Natural killer cell treated with Interleukin-12 subunit alpha and Interleukin-12 subunit beta and Interleukin-15 and Interleukin-18, amount 100 ng/mL, for 72 hours (primary cell): ENCODE measurements around the gene EIF3F. TPM values are rescaled to one million over a fixed set of nuclear protein-coding genes. Genes with fewer than 3 reads are reported as not detected.

Source experiments
- ATAC-seq, 2 donors: fragments of 150-1000 bp; cut with Tn5 transposase in 1 of 2; sonication (Bioruptor Pico), chemical (Tn5 transposase) in 1 of 2; 2 replicates each; pipeline ENCODE4 v1.10.0; 2021
- DNase-seq: peaks from one replicate; pipeline ENCODE4 v3.0.0; 2022; ENCODE audit warnings: low spot score
- H3K27ac Mint-ChIP-seq, 2 donors: 1 replicate in 1 of 2; 2 replicates in 1 of 2; pipeline ENCODE4 v1.8.0; 2022; ENCODE audit warnings: mixed read lengths in 2 of 2, mild to moderate bottlenecking in 1 of 2, moderate library complexity in 1 of 2
- H3K27me3 Mint-ChIP-seq, 2 donors: 1 replicate in 1 of 2; 2 replicates in 1 of 2; pipeline ENCODE4 v1.8.0; 2022; ENCODE audit warnings: mixed read lengths in 2 of 2
- H3K36me3 Mint-ChIP-seq: one replicate; pipeline ENCODE4 v1.8.0; 2022; ENCODE audit warnings: mixed read lengths
- H3K4me1 Mint-ChIP-seq, 2 donors: 1 replicate in 1 of 2; 2 replicates in 1 of 2; pipeline ENCODE4 v1.8.0; 2022; ENCODE audit warnings: low read depth in 2 of 2, mixed read lengths in 2 of 2, mild to moderate bottlenecking in 1 of 2
- H3K4me3 Mint-ChIP-seq: one replicate; pipeline ENCODE4 v1.8.0; 2022; ENCODE audit warnings: mixed read lengths
- H3K9me3 Mint-ChIP-seq: 2 replicates; pipeline ENCODE4 v1.8.0; 2022; ENCODE audit warnings: mixed read lengths
- total RNA-seq, 2 donors: library from RNA; stranded (reverse); gene quantifications; one replicate each; pipeline ENCODE4 v1.2.3, GENCODE V29; 2022

EIF3F gene
- total RNA-seq, 2 donors from 2014 or later = 186 to 208 TPM

DNA sequence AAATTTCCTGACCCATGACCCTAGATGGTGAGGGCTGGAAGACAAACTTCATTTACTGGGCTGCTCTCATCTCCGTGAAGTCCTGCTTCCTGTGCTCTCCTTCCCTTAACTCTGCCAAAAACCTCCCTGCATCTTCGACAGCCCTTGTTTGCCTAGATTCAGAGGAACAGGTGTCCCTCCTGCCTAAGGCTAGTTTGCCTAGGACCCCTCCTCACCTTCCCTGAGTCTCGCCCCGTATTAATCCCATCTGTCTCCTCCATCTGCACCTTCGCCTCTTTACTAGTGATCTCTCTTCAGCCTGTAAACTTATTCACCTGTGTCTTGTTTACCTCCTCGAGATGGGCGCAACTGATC is 33.1 kb downstream of the EIF3F start:
- peaks cover 37 to 44% of the 10 kb centered on the region in 2 donors for H3K27me3 Mint-ChIP-seq
- H3K9me3 Mint-ChIP-seq = no peaks in the 10 kb centered on the region
- DNase-seq (no peak), ATAC-seq (no peak)
- peak overlapping the region; percentile 78 for H3K4me3 Mint-ChIP-seq
- H3K36me3 Mint-ChIP-seq = peaks cover 6% of the 10 kb centered on the region
- no peak overlapping the region for H3K27ac Mint-ChIP-seq
- peaks cover 13% of the 10 kb centered on the region in 2 donors for H3K4me1 Mint-ChIP-seq

DNA sequence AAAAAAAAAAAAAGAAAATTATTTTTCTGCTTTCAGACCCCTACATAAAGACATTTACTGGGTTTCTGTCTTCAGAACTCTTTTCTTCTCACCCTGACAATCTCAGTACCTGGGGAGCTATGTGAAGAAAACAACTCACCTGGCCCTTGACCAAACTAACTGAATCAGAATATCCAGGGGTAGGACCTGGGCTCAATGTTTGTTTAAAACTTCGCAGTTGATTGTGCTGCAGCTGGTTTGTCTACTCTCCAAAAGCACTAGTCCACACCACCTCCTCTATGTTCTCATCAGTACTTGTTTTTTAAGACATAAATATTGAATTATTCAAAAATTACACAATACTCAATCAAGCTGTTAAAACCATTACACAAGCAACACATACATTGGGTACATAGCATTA is 34.8 kb downstream of the EIF3F start:
- DNase-seq = no peak
- H3K9me3 Mint-ChIP-seq = no peaks in the 10 kb centered on the region

DNA sequence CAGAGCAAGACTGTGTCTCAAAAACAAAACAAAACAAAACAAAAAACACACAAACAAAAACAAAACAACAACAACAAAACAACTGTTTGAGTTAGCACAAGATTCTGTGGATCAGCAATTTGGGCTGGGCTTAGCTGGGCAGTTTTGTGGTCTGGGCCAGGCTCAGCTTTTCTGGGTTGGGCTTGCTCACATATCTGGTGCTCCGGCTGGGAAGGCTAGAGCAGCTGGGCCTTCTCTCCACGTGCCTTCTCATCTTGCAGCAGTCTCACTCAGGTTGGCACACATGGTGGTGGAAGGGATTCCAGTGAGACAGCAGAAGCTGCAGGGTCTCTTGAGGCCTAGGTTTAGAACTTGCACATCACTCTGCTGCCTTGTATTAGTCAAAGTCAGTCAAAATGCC is 35.7 kb downstream of the EIF3F start:
- Mint-ChIP-seq H3K36me3 (peaks cover 6% of the 10 kb centered on the region), H3K27me3 (peaks cover 18 to 28% of the 10 kb centered on the region in 2 donors), H3K4me1 (peaks cover 13% of the 10 kb centered on the region in 2 donors), H3K4me3 (no peak overlapping the region), H3K9me3 (no peaks in the 10 kb centered on the region), H3K27ac (no peak overlapping the region)
- DNase-seq (no peak), ATAC-seq (no peak)

More for the DNA sequence above, 34.8 kb downstream of the EIF3F start:
- Mint-ChIP-seq H3K27ac (no peak overlapping the region), H3K4me1 (peaks cover 13% of the 10 kb centered on the region in 2 donors), H3K27me3 (peaks cover 24 to 33% of the 10 kb centered on the region in 2 donors), H3K36me3 (peaks cover 6% of the 10 kb centered on the region), H3K4me3 (no peak overlapping the region)
- ATAC-seq = no peak

DNA sequence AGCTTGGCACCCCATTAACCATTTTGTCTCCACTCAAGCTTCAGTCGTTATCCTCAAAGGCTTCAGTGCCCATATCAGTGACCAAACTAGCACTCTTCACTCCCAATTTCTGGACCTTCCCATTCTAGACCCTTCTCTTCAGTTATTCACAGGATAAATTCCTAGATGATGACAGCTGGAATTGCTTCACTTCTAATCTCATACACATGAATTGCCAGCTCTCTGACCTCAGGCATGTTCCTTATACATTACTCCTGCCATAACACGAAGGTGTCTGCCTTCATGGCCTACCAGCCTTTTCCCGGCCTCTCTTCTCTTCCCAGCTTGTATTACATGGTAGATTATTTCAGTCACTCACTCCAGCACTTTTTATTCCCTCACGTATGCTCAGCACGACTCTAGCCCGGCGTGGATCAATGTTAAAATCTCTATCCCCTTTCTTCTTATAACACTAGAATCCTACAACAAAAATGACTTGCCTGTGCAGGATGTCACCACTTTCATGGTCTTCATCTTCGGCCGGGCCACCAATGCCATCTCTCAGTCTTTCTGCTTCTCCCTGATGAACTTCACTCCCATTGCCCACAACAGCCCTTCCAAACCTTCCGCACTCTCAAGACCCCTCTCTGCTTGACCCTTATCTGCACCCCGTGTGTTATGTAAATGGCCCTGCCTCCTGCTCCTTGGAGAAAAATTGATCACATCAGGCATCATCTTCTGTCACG is 36.9 kb downstream of the EIF3F start:
- peaks cover 14 to 25% of the 10 kb centered on the region in 2 donors for H3K27me3 Mint-ChIP-seq
- no peak overlapping the region for H3K4me3 Mint-ChIP-seq
- no peaks in the 10 kb centered on the region for H3K9me3 Mint-ChIP-seq
- H3K36me3 Mint-ChIP-seq = peaks cover 6% of the 10 kb centered on the region
- peaks cover 7% of the 10 kb centered on the region in 2 donors for H3K4me1 Mint-ChIP-seq
- no peak overlapping the region for H3K27ac Mint-ChIP-seq
- no peak for DNase-seq
- ATAC-seq = no peak

DNA sequence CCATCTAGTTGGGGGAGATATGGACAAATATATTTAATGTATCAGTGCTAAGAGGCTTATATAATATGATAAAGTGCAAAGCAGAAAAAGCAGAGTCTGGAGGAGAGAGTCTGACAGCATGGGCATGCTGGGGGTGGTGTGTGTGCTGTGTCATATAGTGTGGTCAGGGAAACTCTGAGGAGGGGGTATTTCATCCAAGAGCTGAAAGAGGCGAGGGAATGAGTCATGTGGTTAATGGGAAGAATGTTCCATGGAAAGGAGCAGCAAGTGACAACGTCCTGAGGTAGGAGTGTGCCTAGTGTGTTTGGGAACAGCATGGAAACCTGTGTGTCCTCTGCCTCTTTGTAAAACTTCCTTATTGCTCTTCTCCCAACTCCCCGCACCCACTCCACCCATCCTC is 38.0 kb downstream of the EIF3F start:
- peaks cover 5 to 6% of the 10 kb centered on the region in 2 donors for H3K4me1 Mint-ChIP-seq
- no peak overlapping the region for H3K4me3 Mint-ChIP-seq
- H3K9me3 Mint-ChIP-seq = no peaks in the 10 kb centered on the region
- H3K27ac Mint-ChIP-seq = no peak overlapping the region
- ATAC-seq (peak in 1 of 2 donors; percentile 53), DNase-seq (no peak)
- H3K27me3 Mint-ChIP-seq = peaks cover 18 to 22% of the 10 kb centered on the region in 2 donors
- H3K36me3 Mint-ChIP-seq = peaks cover 6% of the 10 kb centered on the region

DNA sequence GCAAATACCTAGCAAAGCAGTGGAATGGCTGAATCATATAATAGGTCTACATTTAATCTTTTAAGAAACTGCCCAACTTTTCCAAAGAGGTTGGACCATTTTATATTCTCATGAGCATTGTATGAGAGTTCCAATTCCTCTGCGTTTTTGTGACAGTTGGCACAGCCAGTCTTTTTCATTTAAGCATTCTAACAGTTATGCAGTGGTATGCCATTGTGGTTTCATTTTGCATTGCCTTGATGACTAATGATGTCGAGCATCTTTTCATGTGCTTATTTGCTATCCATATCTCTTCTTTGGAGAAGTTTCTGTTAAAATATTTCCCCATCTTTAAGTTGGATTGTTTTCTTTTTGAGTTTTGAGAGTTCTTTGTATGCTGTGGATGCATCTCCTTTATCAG is 38.7 kb downstream of the EIF3F start:
- H3K9me3 Mint-ChIP-seq = no peaks in the 10 kb centered on the region
- ATAC-seq (no peak), DNase-seq (no peak)
- no peaks in the 10 kb centered on the region for H3K36me3 Mint-ChIP-seq
- no peak overlapping the region for H3K4me3 Mint-ChIP-seq
- peaks cover 13 to 18% of the 10 kb centered on the region in 2 donors for H3K27me3 Mint-ChIP-seq
- H3K27ac Mint-ChIP-seq = no peak overlapping the region
- H3K4me1 Mint-ChIP-seq = no peaks in the 10 kb centered on the region

DNA sequence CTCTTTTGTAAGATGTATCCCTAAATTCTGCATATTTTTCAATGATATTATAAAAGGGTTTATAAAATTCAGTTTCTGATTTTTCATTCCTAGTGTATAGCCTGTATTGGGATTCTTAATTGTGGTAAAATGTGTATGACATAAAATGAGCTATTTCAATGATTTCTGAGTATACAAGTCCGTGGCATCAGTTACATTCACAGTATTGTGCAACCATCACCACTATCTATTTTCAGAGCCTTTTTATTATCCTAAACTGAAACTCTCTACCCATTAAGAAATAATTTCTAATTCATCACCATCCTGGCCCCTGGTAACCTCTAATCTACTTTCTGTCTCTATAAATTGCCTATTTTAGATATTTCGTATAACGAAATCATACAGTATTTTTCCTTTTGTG is 39.8 kb downstream of the EIF3F start:
- no peak for DNase-seq
- H3K27ac Mint-ChIP-seq = no peak overlapping the region
- no peak for ATAC-seq
- H3K4me1 Mint-ChIP-seq = no peaks in the 10 kb centered on the region
- no peaks in the 10 kb centered on the region for H3K9me3 Mint-ChIP-seq
- H3K36me3 Mint-ChIP-seq = no peaks in the 10 kb centered on the region
- H3K4me3 Mint-ChIP-seq = no peak overlapping the region
- peaks cover 15 to 17% of the 10 kb centered on the region in 2 donors for H3K27me3 Mint-ChIP-seq

DNA sequence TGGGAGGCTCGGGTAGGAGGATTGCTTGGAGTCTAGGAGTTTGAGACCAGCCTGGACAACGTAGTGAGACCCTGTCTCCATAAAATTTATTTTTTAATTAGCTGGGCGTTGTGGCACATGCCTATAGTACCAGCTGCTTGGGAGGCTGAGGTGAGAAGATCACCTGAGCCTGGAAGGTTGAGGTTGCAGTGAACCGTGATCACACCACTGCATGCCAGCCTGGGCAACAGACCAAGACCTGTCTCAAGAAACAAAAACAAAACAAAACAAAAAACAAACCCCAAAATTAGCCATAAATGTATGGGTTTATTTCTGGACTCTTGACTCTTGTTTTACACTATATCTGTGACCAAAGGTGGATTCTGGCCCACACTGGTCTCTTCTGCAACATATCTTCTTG is 41.6 kb downstream of the EIF3F start:
- no peaks in the 10 kb centered on the region for H3K9me3 Mint-ChIP-seq
- H3K27ac Mint-ChIP-seq = no peak overlapping the region
- H3K27me3 Mint-ChIP-seq = peaks cover 21 to 24% of the 10 kb centered on the region in 2 donors
- H3K4me3 Mint-ChIP-seq = no peak overlapping the region
- H3K4me1 Mint-ChIP-seq = peaks cover 5 to 9% of the 10 kb centered on the region in 2 donors
- H3K36me3 Mint-ChIP-seq = no peaks in the 10 kb centered on the region
- DNase-seq (no peak), ATAC-seq (no peak)

DNA sequence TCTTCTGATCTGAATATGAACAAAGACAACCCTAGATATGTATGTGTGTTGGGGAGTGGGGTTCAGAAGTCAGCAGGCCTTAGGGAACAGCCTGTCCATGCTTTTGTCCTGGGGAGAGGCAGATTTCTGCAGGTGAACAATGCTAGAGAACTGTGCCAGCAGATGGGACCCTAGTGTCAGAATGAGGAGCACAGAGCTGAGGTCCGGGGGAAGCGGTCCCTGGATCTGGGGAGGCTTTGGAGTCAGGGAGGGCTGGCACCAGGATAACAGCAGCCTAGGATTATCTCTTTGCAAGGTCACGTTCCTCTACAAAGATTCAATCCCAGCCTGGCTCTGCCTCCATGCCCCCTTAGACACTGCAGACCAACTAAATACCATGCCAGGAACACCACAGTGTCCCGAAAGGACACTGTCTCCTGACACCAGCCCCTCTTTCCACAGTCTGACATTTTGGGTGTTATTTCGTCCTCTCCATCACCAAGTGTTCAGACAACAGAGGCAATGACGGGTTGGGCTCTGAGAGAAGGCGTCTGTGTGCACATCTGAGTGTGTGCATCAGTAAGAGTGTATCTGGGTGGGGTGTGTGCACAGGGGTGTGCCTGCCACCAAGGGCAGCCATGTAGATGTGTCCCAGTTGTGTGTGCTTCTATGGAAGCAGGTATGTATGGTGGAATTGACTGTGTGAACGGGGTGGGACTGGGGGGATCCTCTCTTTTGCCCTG is 43.5 kb downstream of the EIF3F start:
- Mint-ChIP-seq H3K9me3 (no peaks in the 10 kb centered on the region), H3K36me3 (no peaks in the 10 kb centered on the region), H3K27ac (no peak overlapping the region), H3K4me1 (peaks cover 5 to 9% of the 10 kb centered on the region in 2 donors), H3K27me3 (peaks cover 21 to 24% of the 10 kb centered on the region in 2 donors), H3K4me3 (no peak overlapping the region)
- peak in 1 of 2 donors; percentile 23 for ATAC-seq
- no peak for DNase-seq

DNA sequence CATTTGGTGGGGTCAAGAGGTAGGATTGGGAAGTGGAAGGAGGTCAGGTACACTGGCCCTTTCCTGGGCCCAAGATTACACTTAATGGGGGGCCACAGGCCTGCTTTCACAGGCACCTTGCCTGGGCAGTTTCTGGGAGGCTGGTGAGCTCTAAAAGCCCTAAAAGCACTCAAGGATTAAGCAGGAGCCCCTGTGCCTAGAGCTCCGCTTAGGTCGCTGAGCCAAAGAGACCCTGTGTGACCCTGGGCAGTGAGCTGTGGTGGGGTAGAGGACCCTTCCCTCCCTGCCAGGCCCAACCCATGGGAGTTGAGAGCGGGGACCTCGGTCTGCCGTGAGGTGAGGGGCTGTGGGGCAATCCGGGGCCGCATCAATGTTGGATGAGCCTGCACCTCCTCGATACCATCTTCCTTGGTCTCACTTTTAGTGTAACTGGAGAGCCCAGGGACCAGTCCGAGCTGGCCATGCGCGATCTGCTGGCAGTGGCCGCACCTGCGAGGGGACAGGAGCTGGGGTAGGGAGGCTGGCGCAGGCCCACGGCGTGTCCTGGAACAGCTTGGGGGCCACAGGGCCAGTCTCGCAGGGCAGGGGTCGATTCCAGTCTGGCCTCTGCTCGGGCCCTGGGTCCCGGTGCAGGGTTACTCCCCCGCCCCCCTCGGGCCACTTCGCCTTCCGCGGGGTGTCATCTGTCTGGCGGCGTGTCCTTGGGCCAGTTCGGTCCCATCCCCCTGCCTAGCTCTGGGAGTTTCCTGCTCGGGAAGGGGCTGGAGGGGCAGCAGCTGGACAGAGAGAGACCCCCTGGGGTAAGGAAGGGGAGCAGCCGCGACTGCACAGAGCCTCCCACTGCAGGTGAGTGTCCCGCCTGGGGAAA is 44.3 kb downstream of the EIF3F start:
- ATAC-seq (no peak), DNase-seq (no peak)
- H3K4me1 Mint-ChIP-seq = peaks cover 5 to 9% of the 10 kb centered on the region in 2 donors
- no peak overlapping the region for H3K27ac Mint-ChIP-seq
- no peaks in the 10 kb centered on the region for H3K9me3 Mint-ChIP-seq
- H3K27me3 Mint-ChIP-seq = peaks cover 21 to 24% of the 10 kb centered on the region in 2 donors
- H3K36me3 Mint-ChIP-seq = no peaks in the 10 kb centered on the region
- H3K4me3 Mint-ChIP-seq = no peak overlapping the region

DNA sequence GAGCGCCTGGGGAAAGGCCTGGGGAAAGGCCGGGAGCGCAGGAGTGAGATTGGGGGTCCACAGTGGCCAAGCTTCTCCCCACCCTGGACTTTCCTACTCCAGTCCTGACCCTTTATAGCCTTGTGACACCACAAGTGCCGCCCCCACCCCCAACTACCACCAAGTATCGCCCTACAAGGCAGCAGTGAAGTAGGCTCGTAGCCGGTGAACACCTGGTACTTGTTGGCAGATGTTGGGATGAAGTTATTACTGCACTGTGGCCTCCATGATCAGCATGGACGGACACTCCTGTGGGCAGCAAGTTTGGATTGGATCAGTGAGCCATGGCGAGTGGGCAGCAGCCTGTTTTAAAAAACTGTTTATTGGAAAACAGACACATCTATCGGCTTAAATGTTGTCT is 45.0 kb downstream of the EIF3F start:
- H3K9me3 Mint-ChIP-seq = no peaks in the 10 kb centered on the region
- no peaks in the 10 kb centered on the region for H3K36me3 Mint-ChIP-seq
- H3K4me3 Mint-ChIP-seq = no peak overlapping the region
- ATAC-seq (no peak), DNase-seq (no peak)
- H3K27ac Mint-ChIP-seq = no peak overlapping the region
- H3K4me1 Mint-ChIP-seq = peaks cover 5 to 9% of the 10 kb centered on the region in 2 donors
- H3K27me3 Mint-ChIP-seq = peaks cover 21 to 24% of the 10 kb centered on the region in 2 donors

DNA sequence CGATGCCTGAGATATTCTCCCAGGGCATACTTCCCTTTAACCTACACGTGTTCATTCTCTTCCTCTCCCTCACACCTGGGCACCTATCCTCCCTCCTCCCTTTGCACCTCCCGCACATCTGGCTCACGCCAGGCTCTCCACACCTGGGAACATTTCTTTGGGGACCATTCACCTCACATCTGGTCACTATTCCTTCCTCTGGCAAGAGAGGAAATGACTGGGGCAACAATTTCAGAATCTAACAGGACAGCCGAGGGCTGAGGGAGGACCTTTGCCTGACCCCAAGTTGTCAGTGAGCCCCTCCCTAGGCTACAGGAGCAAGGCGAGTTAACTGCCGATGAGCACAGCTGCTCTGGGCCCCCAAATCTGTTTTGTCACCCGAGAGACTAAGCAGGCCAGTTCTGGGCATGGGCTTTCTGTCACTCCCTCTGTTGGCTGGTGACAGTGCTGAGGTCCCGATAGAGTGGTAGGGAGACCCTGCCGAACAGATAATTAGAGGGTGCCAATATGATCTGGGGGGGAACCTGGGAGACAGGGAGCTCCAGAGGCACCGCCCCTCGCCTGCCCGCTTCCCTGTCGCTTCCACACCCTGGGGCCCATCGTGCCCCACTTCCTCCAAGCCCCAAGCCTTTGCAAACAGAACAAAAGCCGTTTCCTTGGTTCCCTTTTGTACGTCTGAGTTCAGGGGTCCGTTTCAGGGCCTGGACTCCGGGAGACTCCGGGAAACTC is 45.6 kb downstream of the EIF3F start:
- DNase-seq (no peak), ATAC-seq (no peak)
- Mint-ChIP-seq H3K27ac (no peak overlapping the region), H3K27me3 (peaks cover 21 to 27% of the 10 kb centered on the region in 2 donors), H3K36me3 (no peaks in the 10 kb centered on the region), H3K9me3 (no peaks in the 10 kb centered on the region), H3K4me3 (no peak overlapping the region), H3K4me1 (peaks cover 5 to 9% of the 10 kb centered on the region in 2 donors)
